OCI-LY1 (cell line): ENCODE measurements around the gene CD86.

Source experiments
- H2AFZ ChIP-seq: fragments of 200-600 bp; sonication (generic), shearing (Covaris generic); 2 replicates; pipeline ENCODE4 v1.6.0; 2014; ENCODE audit warnings: antibody characterized with exemption, mild to moderate bottlenecking, low read length
- H3F3A ChIP-seq: fragments of 200-600 bp; sonication (generic), shearing (Covaris generic); 2 replicates; pipeline ENCODE4 v1.6.0; 2014; ENCODE audit warnings: mild to moderate bottlenecking, antibody characterized with exemption, low read length, moderate library complexity; ENCODE audit not compliant: insufficient read depth
- H3K27ac ChIP-seq: fragments of 200-600 bp; sonication (generic); 2 replicates; pipeline ENCODE4 v1.5.1; 2014; ENCODE audit warnings: low read length, mixed run types, mild to moderate bottlenecking, low read depth; ENCODE audit not compliant: poor library complexity, severe bottlenecking
- H3K27me3 ChIP-seq: fragments of 200-600 bp; sonication (generic); 2 replicates; pipeline ENCODE4 v1.6.0; 2014; ENCODE audit warnings: antibody characterized with exemption, mild to moderate bottlenecking, low read length, moderate library complexity; ENCODE audit not compliant: insufficient read depth
- H3K36me3 ChIP-seq: fragments of 200-600 bp; sonication (generic); 2 replicates; pipeline ENCODE4 v1.6.1; 2014; ENCODE audit warnings: mild to moderate bottlenecking, antibody characterized with exemption, low read length, moderate library complexity, mixed read lengths; ENCODE audit not compliant: insufficient read depth
- H3K4me1 ChIP-seq: fragments of 200-600 bp; sonication (generic); 2 replicates; pipeline ENCODE4 v1.5.1; 2014; ENCODE audit warnings: mild to moderate bottlenecking, low read length, moderate library complexity; ENCODE audit not compliant: insufficient read depth, severe bottlenecking
- H3K4me2 ChIP-seq: fragments of 200-600 bp; sonication (generic), shearing (Covaris generic); 2 replicates; pipeline ENCODE4 v1.6.1; 2014; ENCODE audit warnings: low read length
- H3K4me3 ChIP-seq: fragments of 200-600 bp; sonication (generic); 2 replicates; pipeline ENCODE4 v1.5.1; 2014; ENCODE audit warnings: low read length, low read depth, mild to moderate bottlenecking, mixed read lengths; ENCODE audit not compliant: poor library complexity, severe bottlenecking
- H3K79me2 ChIP-seq: fragments of 200-600 bp; shearing (Covaris generic); 2 replicates; pipeline ENCODE4 v1.6.1; 2016; ENCODE audit warnings: mixed run types, low read length, mixed read lengths; ENCODE audit not compliant: insufficient read depth
- H3K9ac ChIP-seq: fragments of 200-600 bp; sonication (generic), shearing (Covaris generic); 2 replicates; pipeline ENCODE4 v1.6.1; 2014; ENCODE audit warnings: mild to moderate bottlenecking, low read length, mixed read lengths
- H3K9me2 ChIP-seq: fragments of 200-600 bp; sonication (generic), shearing (Covaris generic); 2 replicates; pipeline ENCODE4 v1.6.1; 2014; ENCODE audit warnings: low read depth, mild to moderate bottlenecking, low read length, mixed read lengths
- H3K9me3 ChIP-seq: fragments of 200-600 bp; shearing (Covaris generic); 2 replicates; pipeline ENCODE4 v1.6.1; 2014; ENCODE audit warnings: low read length, mixed read lengths
- H4K20me1 ChIP-seq: fragments of 200-600 bp; sonication (generic), shearing (Covaris generic); 2 replicates; pipeline ENCODE4 v1.6.0; 2016; ENCODE audit warnings: mild to moderate bottlenecking, low read length; ENCODE audit not compliant: insufficient read depth
- EZH2 ChIP-seq: fragments of 200-600 bp; sonication (generic), shearing (Covaris generic); IDR thresholded peaks from 2 replicates; pipeline ENCODE4 v1.8.0; 2017; ENCODE audit warnings: borderline replicate concordance, mixed run types, mild to moderate bottlenecking, antibody characterized with exemption, low read length, moderate library complexity, mixed read lengths
- TF ChIP-seq, protein P1 (sequence below): fragments of 200-600 bp; sonication (generic), shearing (Covaris generic); IDR thresholded peaks from 2 replicates; pipeline ENCODE4 v1.5.1; 2017; ENCODE audit warnings: mild to moderate bottlenecking, antibody characterized with exemption, low read length, moderate library complexity, mixed read lengths

The CD86 gene

GRCh38 chr3:122013448-122013925, 41.7 kb upstream of the CD86 start:
- no peaks in the 10 kb centered on the region for H3K9me2 ChIP-seq
- peak overlapping the region; percentile 22 for H3K27ac ChIP-seq
- H3K36me3 ChIP-seq: peaks cover 4% of the 10 kb centered on the region; the same call in 1 of the 2 replicates
- H3K4me1 ChIP-seq: peaks cover 60% of the 10 kb centered on the region
- no peaks in the 10 kb centered on the region for H3K27me3 ChIP-seq
- H3F3A ChIP-seq: no peaks in the 10 kb centered on the region
- no peaks in the 10 kb centered on the region for H3K9me3 ChIP-seq
- no peaks in the 10 kb centered on the region for H4K20me1 ChIP-seq
- H3K4me3 ChIP-seq: no peak overlapping the region
- no peak overlapping the region; the same call in 1 of the 2 replicates for H3K4me2 ChIP-seq
- TF ChIP-seq EZH2: no peak
- TF ChIP-seq, protein P1, sequence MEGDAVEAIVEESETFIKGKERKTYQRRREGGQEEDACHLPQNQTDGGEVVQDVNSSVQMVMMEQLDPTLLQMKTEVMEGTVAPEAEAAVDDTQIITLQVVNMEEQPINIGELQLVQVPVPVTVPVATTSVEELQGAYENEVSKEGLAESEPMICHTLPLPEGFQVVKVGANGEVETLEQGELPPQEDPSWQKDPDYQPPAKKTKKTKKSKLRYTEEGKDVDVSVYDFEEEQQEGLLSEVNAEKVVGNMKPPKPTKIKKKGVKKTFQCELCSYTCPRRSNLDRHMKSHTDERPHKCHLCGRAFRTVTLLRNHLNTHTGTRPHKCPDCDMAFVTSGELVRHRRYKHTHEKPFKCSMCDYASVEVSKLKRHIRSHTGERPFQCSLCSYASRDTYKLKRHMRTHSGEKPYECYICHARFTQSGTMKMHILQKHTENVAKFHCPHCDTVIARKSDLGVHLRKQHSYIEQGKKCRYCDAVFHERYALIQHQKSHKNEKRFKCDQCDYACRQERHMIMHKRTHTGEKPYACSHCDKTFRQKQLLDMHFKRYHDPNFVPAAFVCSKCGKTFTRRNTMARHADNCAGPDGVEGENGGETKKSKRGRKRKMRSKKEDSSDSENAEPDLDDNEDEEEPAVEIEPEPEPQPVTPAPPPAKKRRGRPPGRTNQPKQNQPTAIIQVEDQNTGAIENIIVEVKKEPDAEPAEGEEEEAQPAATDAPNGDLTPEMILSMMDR: no peak
- H3K79me2 ChIP-seq: no peaks in the 10 kb centered on the region
- H3K9ac ChIP-seq: no peak overlapping the region
- no peak overlapping the region for H2AFZ ChIP-seq

DNA sequence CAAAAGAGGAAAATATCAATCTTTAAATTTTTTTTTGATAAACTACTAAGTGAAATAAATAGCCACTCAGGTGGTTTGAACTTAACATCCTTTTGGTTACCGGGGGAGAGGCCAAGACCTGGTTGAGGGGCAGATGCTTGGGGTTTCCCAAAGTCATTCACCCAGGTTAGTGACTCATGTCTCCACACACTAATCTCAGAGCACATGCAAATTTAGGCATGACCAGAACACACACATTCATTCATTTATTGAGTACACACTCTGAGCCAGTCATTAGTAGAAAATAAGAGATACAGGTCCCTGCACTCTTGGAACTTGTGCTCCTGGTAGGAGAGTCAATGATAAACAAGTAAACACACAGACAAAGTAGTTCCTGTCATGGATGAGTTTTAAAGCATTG, 40.4 kb upstream of the CD86 start:
- H2AFZ ChIP-seq: no peak overlapping the region
- no peaks in the 10 kb centered on the region for H3K9me2 ChIP-seq
- TF ChIP-seq, protein P1: no peak
- TF ChIP-seq EZH2: no peak
- no peaks in the 10 kb centered on the region for H3K27me3 ChIP-seq
- no peaks in the 10 kb centered on the region for H3K79me2 ChIP-seq
- no peaks in the 10 kb centered on the region for H3F3A ChIP-seq
- peaks cover 61% of the 10 kb centered on the region for H3K4me1 ChIP-seq
- H3K4me3 ChIP-seq: no peak overlapping the region
- peaks cover 4% of the 10 kb centered on the region; the same call in 1 of the 2 replicates for H3K36me3 ChIP-seq
- H3K9me3 ChIP-seq: no peaks in the 10 kb centered on the region
- peak overlapping the region; percentile 37 for H3K27ac ChIP-seq
- peak overlapping the region; percentile 7; the same call in 1 of the 2 replicates for H3K4me2 ChIP-seq
- H4K20me1 ChIP-seq: no peaks in the 10 kb centered on the region
- H3K9ac ChIP-seq: no peak overlapping the region

- TF ChIP-seq EZH2: no peak
- TF ChIP-seq, protein P1: no peak
- Histone ChIP-seq H3K27me3 (no peaks in the 10 kb centered on the region), H2AFZ (no peak overlapping the region), H3K27ac (peak overlapping the region; percentile 77), H3F3A (no peaks in the 10 kb centered on the region), H3K9ac (no peak overlapping the region; the same call in 1 of the 2 replicates), H3K9me3 (no peaks in the 10 kb centered on the region), H3K36me3 (peaks cover 4% of the 10 kb centered on the region; the same call in 1 of the 2 replicates), H3K4me1 (peaks cover 59% of the 10 kb centered on the region), H3K79me2 (no peaks in the 10 kb centered on the region), H3K9me2 (no peaks in the 10 kb centered on the region), H4K20me1 (no peaks in the 10 kb centered on the region), H3K4me3 (no peak overlapping the region), H3K4me2 (peak overlapping the region; percentile 67; the same call in 1 of the 2 replicates)
Measured at GRCh38 chr3:122019493-122019892, 35.7 kb upstream of the CD86 start.
